Astrocyte (in vitro differentiated cells and primary cell): ENCODE measurements around the gene MEAK7. TPM values are rescaled to one million over a fixed set of nuclear protein-coding genes. Genes with fewer than 3 reads are reported as not detected.

Experiments
- DNase-seq: peaks from one replicate; pipeline ENCODE4 v3.0.0-alpha.2; 2010; ENCODE audit warnings: low read depth
- FAIRE-seq: peaks from 2 replicates; lab custom pipeline; 2011; peaks lifted over from hg19 to GRCh38; lab: Jason Lieb, UNC
- H2AFZ ChIP-seq: 2 replicates; pipeline ENCODE4 v1.6.0; 2012; ENCODE audit warnings: low read depth, low read length, inconsistent platforms
- H3K27ac ChIP-seq: 2 replicates; pipeline ENCODE4 v1.5.1; 2011; ENCODE audit warnings: low read depth, low read length, inconsistent platforms
- H3K27me3 ChIP-seq: 2 replicates; pipeline ENCODE4 v1.6.0; 2011; ENCODE audit warnings: low read length, inconsistent platforms; ENCODE audit not compliant: insufficient read depth
- H3K36me3 ChIP-seq: 2 replicates; pipeline ENCODE4 v1.5.1; 2011; ENCODE audit warnings: low read length, inconsistent platforms; ENCODE audit not compliant: insufficient read depth
- H3K4me1 ChIP-seq: 2 replicates; pipeline ENCODE4 v1.5.1; 2011; ENCODE audit warnings: low read length, inconsistent platforms; ENCODE audit not compliant: insufficient read depth
- H3K4me2 ChIP-seq: 2 replicates; pipeline ENCODE4 v1.6.0; 2012; ENCODE audit warnings: low read length, inconsistent platforms
- H3K4me3 ChIP-seq: 2 replicates; pipeline ENCODE4 v1.5.1; 2011; ENCODE audit warnings: low read depth, mild to moderate bottlenecking, low read length, inconsistent platforms; ENCODE audit not compliant: insufficient read depth
- H3K79me2 ChIP-seq: 2 replicates; pipeline ENCODE4 v1.6.0; 2012; ENCODE audit warnings: mild to moderate bottlenecking, low read length, inconsistent platforms; ENCODE audit not compliant: insufficient read depth
- H3K9ac ChIP-seq: 2 replicates; pipeline ENCODE4 v1.6.0; 2012; ENCODE audit warnings: mild to moderate bottlenecking, low read length, inconsistent platforms
- H3K9me3 ChIP-seq: 2 replicates; pipeline ENCODE4 v1.5.1; 2012; ENCODE audit warnings: low read depth, mild to moderate bottlenecking, low read length, inconsistent platforms; ENCODE audit not compliant: insufficient read depth
- H4K20me1 ChIP-seq: 2 replicates; pipeline ENCODE4 v1.6.0; 2012; ENCODE audit warnings: low read length, inconsistent platforms; ENCODE audit not compliant: insufficient read depth
- H3K27ac Mint-ChIP-seq: one replicate; pipeline ENCODE4 v1.8.0; 2021; ENCODE audit warnings: mild to moderate bottlenecking, mixed read lengths; ENCODE audit not compliant: unreplicated experiment
- H3K27me3 Mint-ChIP-seq: one replicate; pipeline ENCODE4 v1.8.0; 2021; ENCODE audit warnings: low read depth, mixed read lengths; ENCODE audit not compliant: unreplicated experiment
- H3K36me3 Mint-ChIP-seq: one replicate; pipeline ENCODE4 v1.8.0; 2021; ENCODE audit warnings: low read depth, mixed read lengths; ENCODE audit not compliant: unreplicated experiment
- H3K4me1 Mint-ChIP-seq: one replicate; pipeline ENCODE4 v1.8.0; 2021; ENCODE audit warnings: low read depth, mixed read lengths; ENCODE audit not compliant: unreplicated experiment
- H3K4me3 Mint-ChIP-seq: one replicate; pipeline ENCODE4 v1.8.0; 2021; ENCODE audit warnings: mild to moderate bottlenecking, moderate library complexity, mixed read lengths; ENCODE audit not compliant: unreplicated experiment
- H3K9me3 Mint-ChIP-seq: one replicate; pipeline ENCODE4 v1.8.0; 2021; ENCODE audit warnings: mild to moderate bottlenecking, mixed read lengths; ENCODE audit not compliant: unreplicated experiment
- EZH2 ChIP-seq: IDR thresholded peaks from 2 replicates; pipeline ENCODE4 v1.6.1; 2012; ENCODE audit warnings: mild to moderate bottlenecking, low read length, inconsistent platforms; ENCODE audit not compliant: insufficient read depth
- total RNA-seq: library from RNA; stranded (reverse); gene quantifications from 2 replicates; pipeline ENCODE4 v1.2.1, GENCODE V29; 2021
- TF ChIP-seq, protein P1 (sequence below): IDR thresholded peaks from 2 replicates; pipeline ENCODE4 v1.5.1; 2011; ENCODE audit warnings: low read depth, mild to moderate bottlenecking, inconsistent platforms, low read length, moderate library complexity; ENCODE audit not compliant: insufficient read depth

MEAK7 gene
- total RNA-seq, 1 donor from 2014 or later: 41.3 TPM

GRCh38 chr16:84540194-84540593, 35.7 kb upstream of the MEAK7 start:
- Histone ChIP-seq H4K20me1 (no peaks in the 10 kb centered on the region), H3K4me3 (no peak overlapping the region), H3K9me3 (no peaks in the 10 kb centered on the region), H3K4me2 (no peak overlapping the region), H3K36me3 (no peaks in the 10 kb centered on the region), H3K4me1 (peaks cover 33% of the 10 kb centered on the region), H3K79me2 (no peaks in the 10 kb centered on the region), H3K27ac (no peak overlapping the region), H3K27me3 (no peaks in the 10 kb centered on the region), H3K9ac (no peak overlapping the region), H2AFZ (no peak overlapping the region)
- no peak overlapping the region for H3K27ac Mint-ChIP-seq
- DNase-seq (no peak), FAIRE-seq (no peak)
- peaks cover 3% of the 10 kb centered on the region for H3K27me3 Mint-ChIP-seq
- H3K9me3 Mint-ChIP-seq: no peaks in the 10 kb centered on the region
- no peak overlapping the region for H3K4me3 Mint-ChIP-seq
- H3K36me3 Mint-ChIP-seq: peaks cover 2% of the 10 kb centered on the region
- H3K4me1 Mint-ChIP-seq: peaks cover 13% of the 10 kb centered on the region
- TF ChIP-seq EZH2: no peak
- TF ChIP-seq, protein P1, sequence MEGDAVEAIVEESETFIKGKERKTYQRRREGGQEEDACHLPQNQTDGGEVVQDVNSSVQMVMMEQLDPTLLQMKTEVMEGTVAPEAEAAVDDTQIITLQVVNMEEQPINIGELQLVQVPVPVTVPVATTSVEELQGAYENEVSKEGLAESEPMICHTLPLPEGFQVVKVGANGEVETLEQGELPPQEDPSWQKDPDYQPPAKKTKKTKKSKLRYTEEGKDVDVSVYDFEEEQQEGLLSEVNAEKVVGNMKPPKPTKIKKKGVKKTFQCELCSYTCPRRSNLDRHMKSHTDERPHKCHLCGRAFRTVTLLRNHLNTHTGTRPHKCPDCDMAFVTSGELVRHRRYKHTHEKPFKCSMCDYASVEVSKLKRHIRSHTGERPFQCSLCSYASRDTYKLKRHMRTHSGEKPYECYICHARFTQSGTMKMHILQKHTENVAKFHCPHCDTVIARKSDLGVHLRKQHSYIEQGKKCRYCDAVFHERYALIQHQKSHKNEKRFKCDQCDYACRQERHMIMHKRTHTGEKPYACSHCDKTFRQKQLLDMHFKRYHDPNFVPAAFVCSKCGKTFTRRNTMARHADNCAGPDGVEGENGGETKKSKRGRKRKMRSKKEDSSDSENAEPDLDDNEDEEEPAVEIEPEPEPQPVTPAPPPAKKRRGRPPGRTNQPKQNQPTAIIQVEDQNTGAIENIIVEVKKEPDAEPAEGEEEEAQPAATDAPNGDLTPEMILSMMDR: no peak

DNA sequence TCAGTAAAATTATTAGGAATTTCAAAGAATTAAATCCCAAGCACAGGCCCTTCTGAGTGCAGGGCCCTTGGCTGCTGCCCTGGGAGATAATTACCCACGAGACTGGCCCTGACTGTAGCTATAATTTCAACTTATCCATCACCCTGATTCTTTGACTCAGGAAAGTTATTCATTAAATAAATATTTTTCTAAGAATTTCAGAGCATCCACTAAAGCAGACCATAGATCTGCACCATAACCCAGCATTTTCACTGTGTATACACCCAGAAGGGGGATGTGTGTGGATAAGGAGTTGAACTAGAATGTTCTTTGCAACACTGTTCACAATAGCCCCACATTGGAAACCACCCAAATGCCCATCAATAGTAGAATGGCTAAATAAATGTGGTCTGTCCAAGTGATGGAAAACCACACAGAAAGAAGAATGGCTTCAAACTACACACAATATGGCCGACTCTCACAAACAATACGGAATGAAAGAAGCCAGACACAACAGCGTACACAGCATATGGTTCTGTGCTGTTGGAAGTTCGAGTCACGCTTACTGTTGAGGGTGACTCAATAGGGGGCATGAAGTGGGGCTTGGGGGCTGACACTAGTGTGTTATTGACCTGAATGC, 33.9 kb upstream of the MEAK7 start:
- no peak overlapping the region for H3K27ac Mint-ChIP-seq
- Histone ChIP-seq H3K79me2 (no peaks in the 10 kb centered on the region), H3K9me3 (no peaks in the 10 kb centered on the region), H3K9ac (no peak overlapping the region), H2AFZ (peak overlapping the region; percentile 44), H3K27ac (no peak overlapping the region), H3K4me3 (no peak overlapping the region), H3K4me2 (peak overlapping the region; percentile 21), H4K20me1 (no peaks in the 10 kb centered on the region), H3K4me1 (peaks cover 25% of the 10 kb centered on the region), H3K36me3 (no peaks in the 10 kb centered on the region), H3K27me3 (peaks cover 4% of the 10 kb centered on the region)
- no peaks in the 10 kb centered on the region for H3K9me3 Mint-ChIP-seq
- H3K27me3 Mint-ChIP-seq: no peaks in the 10 kb centered on the region
- FAIRE-seq (no peak), DNase-seq (no peak)
- no peak overlapping the region for H3K4me3 Mint-ChIP-seq
- peaks cover 2% of the 10 kb centered on the region for H3K36me3 Mint-ChIP-seq
- peaks cover 5% of the 10 kb centered on the region for H3K4me1 Mint-ChIP-seq
- no peak for TF ChIP-seq EZH2
- TF ChIP-seq, protein P1: no peak

- Histone ChIP-seq H3K79me2 (no peaks in the 10 kb centered on the region), H3K9me3 (no peaks in the 10 kb centered on the region), H3K4me2 (peak overlapping the region; percentile 21), H3K4me1 (peaks cover 31% of the 10 kb centered on the region), H3K9ac (no peak overlapping the region), H3K27me3 (peaks cover 4% of the 10 kb centered on the region), H2AFZ (no peak overlapping the region), H3K27ac (no peak overlapping the region), H3K36me3 (no peaks in the 10 kb centered on the region), H3K4me3 (no peak overlapping the region), H4K20me1 (no peaks in the 10 kb centered on the region)
- Mint-ChIP-seq H3K27me3 (no peaks in the 10 kb centered on the region), H3K4me3 (no peak overlapping the region), H3K4me1 (peaks cover 12% of the 10 kb centered on the region), H3K27ac (no peak overlapping the region), H3K36me3 (peaks cover 2% of the 10 kb centered on the region), H3K9me3 (no peaks in the 10 kb centered on the region)
- DNase-seq (no peak), FAIRE-seq (no peak)
- TF ChIP-seq, protein P1: no peak
- TF ChIP-seq EZH2: no peak
Measured at GRCh38 chr16:84537491-84538151, 33.2 kb upstream of the MEAK7 start.
